NK-92 treated with Interleukin-12 subunit alpha and Interleukin-12 subunit beta, amount 100 ng/mL, for 24 hours (cell line): Measurements from ENCODE around the gene KIAA0319L.

Source experiments
- DNase-seq: peaks from one replicate; lab custom pipeline; 2025; lab: John Stamatoyannopoulos, UW

The KIAA0319L gene

GRCh38 chr1:35563166-35563565 lies 6.0 kb upstream of the KIAA0319L start:
- no peak for DNase-seq

- no peak for DNase-seq
Observed at GRCh38 chr1:35561972-35562680, 4.9 kb upstream of the KIAA0319L start.

GRCh38 chr1:35561297-35561971 lies 4.2 kb upstream of the KIAA0319L start:
- DNase-seq = no peak

- no peak for DNase-seq
Observed at GRCh38 chr1:35560256-35561225, 3.3 kb upstream of the KIAA0319L start.

- no peak for DNase-seq
Observed at GRCh38 chr1:35559317-35559944, 2.2 kb upstream of the KIAA0319L start.

- no peak for DNase-seq
Observed at GRCh38 chr1:35558374-35559316, 1.4 kb upstream of the KIAA0319L start.

- DNase-seq = peak; percentile 96
Observed at GRCh38 chr1:35557611-35558373, 589 bp upstream of the KIAA0319L start, which contains the start of gene NCDN. Gene NCDN, plus strand, starts transcription at chr1:35557799. Its CDS starts 392 bp downstream, at chr1:35558191.

GRCh38 chr1:35556484-35557117 lies 602 bp downstream of the KIAA0319L start:
- no peak for DNase-seq

- no peak for DNase-seq
Observed at GRCh38 chr1:35555601-35556477, 1.4 kb downstream of the KIAA0319L start.

GRCh38 chr1:35555212-35555584 lies 2.0 kb downstream of the KIAA0319L start:
- DNase-seq = no peak

- DNase-seq = no peak
Observed at GRCh38 chr1:35554266-35555211, 2.7 kb downstream of the KIAA0319L start.

GRCh38 chr1:35553851-35554250 lies 3.4 kb downstream of the KIAA0319L start:
- DNase-seq = no peak

- DNase-seq = no peak
Observed at GRCh38 chr1:35546614-35547013, 10.6 kb downstream of the KIAA0319L start.

GRCh38 chr1:35544976-35545375 lies 12.2 kb downstream of the KIAA0319L start:
- peak; percentile 51 for DNase-seq

- no peak for DNase-seq
Observed at GRCh38 chr1:35539824-35540261, 17.4 kb downstream of the KIAA0319L start.

- DNase-seq = peak; percentile 33
Observed at GRCh38 chr1:35539073-35539823, 18.0 kb downstream of the KIAA0319L start.

GRCh38 chr1:35537806-35538205 lies 19.4 kb downstream of the KIAA0319L start:
- no peak for DNase-seq
